Measurements from ENCODE around the gene SPATA31D3. TPM values are rescaled to one million over a fixed set of nuclear protein-coding genes. Genes with fewer than 3 reads are reported as not detected.
"Not testable (repeated sequence)": the region's sequence is repeated elsewhere in the genome, so short reads cannot be mapped to it uniquely, and the experiment has no call there.

Gene SPATA31D3
- total RNA-seq, 1 donor from 2014 or later, result not detected

DNA sequence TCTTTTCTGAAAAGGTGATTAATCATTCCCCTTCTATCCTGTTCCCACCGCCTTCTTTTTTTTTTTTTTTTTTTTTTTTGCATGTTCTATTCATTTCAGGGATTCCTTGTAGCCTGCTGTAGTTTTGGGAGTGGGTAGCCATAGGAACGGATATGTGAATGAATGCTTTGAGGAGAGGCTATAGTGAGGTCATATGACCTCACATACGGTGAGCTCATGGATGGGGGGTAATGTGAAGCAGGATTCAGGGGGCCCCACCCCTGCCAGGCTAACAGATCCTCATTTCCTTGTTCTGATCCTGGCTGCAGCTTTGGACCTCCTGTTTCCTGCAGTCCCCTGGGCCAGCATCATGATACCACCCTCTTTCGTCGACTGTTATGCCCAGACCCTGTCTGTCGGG is 13.2 kb upstream of the SPATA31D3 start:
- not testable (repeated sequence) for H3K27ac Mint-ChIP-seq (ENCODE audit: unreplicated experiment); H3K27me3 Mint-ChIP-seq (ENCODE audit: unreplicated experiment); H3K9me3 Mint-ChIP-seq (ENCODE audit: unreplicated experiment); DNase-seq (ENCODE audit: low spot score); H3K36me3 Mint-ChIP-seq (ENCODE audit: low read depth, unreplicated experiment); H3K4me1 Mint-ChIP-seq (ENCODE audit: unreplicated experiment); H3K4me3 Mint-ChIP-seq (ENCODE audit: unreplicated experiment)

DNA sequence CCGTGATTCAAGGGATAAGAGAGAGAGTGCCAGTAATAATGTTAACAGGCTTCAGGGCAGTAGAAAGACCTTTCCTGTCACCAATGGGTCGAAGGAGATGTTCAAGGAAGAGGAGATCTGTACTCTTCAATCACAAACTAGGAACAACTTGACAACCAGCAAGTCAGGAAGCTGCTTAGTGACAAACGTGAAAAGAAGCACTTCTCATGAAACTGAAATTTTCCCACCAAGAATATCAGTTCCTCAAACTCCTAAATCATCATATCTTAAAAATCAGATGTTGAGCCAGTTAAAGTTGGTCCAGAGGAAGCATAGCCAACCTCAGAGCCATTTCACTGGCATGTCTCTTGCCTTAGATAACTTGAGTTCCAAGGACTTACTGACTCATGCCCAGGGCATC is 9.8 kb upstream of the SPATA31D3 start:
- H3K27me3 Mint-ChIP-seq (ENCODE audit: unreplicated experiment); H3K4me1 Mint-ChIP-seq (ENCODE audit: unreplicated experiment); DNase-seq (ENCODE audit: low spot score); H3K4me3 Mint-ChIP-seq (ENCODE audit: unreplicated experiment); H3K36me3 Mint-ChIP-seq (ENCODE audit: low read depth, unreplicated experiment); H3K27ac Mint-ChIP-seq (ENCODE audit: unreplicated experiment); H3K9me3 Mint-ChIP-seq (ENCODE audit: unreplicated experiment): not testable (repeated sequence)

DNA sequence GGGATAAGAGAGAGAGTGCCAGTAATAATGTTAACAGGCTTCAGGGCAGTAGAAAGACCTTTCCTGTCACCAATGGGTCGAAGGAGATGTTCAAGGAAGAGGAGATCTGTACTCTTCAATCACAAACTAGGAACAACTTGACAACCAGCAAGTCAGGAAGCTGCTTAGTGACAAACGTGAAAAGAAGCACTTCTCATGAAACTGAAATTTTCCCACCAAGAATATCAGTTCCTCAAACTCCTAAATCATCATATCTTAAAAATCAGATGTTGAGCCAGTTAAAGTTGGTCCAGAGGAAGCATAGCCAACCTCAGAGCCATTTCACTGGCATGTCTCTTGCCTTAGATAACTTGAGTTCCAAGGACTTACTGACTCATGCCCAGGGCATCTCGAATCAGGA is 5.3 kb downstream of the SPATA31D3 start:
- H3K4me3 Mint-ChIP-seq (ENCODE audit: unreplicated experiment); H3K9me3 Mint-ChIP-seq (ENCODE audit: unreplicated experiment); DNase-seq (ENCODE audit: low spot score); H3K4me1 Mint-ChIP-seq (ENCODE audit: unreplicated experiment); H3K36me3 Mint-ChIP-seq (ENCODE audit: low read depth, unreplicated experiment); H3K27me3 Mint-ChIP-seq (ENCODE audit: unreplicated experiment); H3K27ac Mint-ChIP-seq (ENCODE audit: unreplicated experiment): not testable (repeated sequence)

DNA sequence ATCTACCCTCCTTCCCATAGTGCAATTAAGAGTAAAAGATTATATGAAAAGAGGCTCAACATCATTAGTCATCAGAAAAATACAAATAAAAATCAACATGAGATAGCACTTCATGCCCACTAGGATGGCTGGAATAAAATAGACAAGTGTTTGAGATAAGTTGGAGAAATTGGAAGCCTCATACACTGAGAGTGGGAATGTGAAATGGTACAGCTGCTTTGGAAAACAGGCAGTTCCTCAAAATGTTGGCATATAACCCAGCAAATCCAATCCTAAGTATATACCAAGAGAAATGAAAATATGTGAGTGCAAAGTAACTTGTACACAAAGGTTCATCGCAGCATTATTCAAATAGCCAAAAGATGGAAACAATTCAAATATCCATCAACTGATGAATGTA is 9.8 kb downstream of the SPATA31D3 start:
- no peak for DNase-seq (ENCODE audit: low spot score)
- Mint-ChIP-seq H3K4me1 (ENCODE audit: unreplicated experiment) (no peaks in the 10 kb centered on the region), H3K4me3 (ENCODE audit: unreplicated experiment) (no peak overlapping the region), H3K27me3 (ENCODE audit: unreplicated experiment) (peaks cover 2% of the 10 kb centered on the region), H3K36me3 (ENCODE audit: low read depth, unreplicated experiment) (peaks cover 10% of the 10 kb centered on the region), H3K9me3 (ENCODE audit: unreplicated experiment) (peaks cover 12% of the 10 kb centered on the region), H3K27ac (ENCODE audit: unreplicated experiment) (no peak overlapping the region)
- TF ChIP-seq, protein P1, sequence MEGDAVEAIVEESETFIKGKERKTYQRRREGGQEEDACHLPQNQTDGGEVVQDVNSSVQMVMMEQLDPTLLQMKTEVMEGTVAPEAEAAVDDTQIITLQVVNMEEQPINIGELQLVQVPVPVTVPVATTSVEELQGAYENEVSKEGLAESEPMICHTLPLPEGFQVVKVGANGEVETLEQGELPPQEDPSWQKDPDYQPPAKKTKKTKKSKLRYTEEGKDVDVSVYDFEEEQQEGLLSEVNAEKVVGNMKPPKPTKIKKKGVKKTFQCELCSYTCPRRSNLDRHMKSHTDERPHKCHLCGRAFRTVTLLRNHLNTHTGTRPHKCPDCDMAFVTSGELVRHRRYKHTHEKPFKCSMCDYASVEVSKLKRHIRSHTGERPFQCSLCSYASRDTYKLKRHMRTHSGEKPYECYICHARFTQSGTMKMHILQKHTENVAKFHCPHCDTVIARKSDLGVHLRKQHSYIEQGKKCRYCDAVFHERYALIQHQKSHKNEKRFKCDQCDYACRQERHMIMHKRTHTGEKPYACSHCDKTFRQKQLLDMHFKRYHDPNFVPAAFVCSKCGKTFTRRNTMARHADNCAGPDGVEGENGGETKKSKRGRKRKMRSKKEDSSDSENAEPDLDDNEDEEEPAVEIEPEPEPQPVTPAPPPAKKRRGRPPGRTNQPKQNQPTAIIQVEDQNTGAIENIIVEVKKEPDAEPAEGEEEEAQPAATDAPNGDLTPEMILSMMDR (IDR thresholded peaks at IDR 0.05; ENCODE audit: unreplicated experiment), result no peak

DNA sequence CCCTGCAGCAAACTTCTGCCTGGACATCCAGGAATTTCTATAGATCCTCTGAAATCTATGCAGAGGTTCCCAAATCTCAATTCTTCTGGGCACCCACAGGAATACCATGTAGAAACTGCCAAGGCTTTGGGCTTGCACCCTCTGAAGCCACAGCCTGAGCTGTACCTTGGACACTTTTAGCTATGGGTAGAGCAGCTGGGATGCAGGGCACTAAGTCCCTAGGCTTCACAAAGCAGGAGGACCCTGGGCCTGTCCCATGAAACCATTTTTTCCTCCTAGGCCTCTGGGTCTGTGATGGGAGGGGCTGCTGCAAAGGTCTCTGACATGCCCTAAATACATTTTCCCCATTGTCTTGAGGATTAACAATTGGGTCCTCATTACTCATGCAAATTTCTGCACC is 12.3 kb downstream of the SPATA31D3 start:
- no peak overlapping the region for H3K4me3 Mint-ChIP-seq (ENCODE audit: unreplicated experiment)
- H3K9me3 Mint-ChIP-seq (ENCODE audit: unreplicated experiment), result peaks cover 12% of the 10 kb centered on the region
- H3K27me3 Mint-ChIP-seq (ENCODE audit: unreplicated experiment), result peaks cover 4% of the 10 kb centered on the region
- H3K4me1 Mint-ChIP-seq (ENCODE audit: unreplicated experiment), result no peaks in the 10 kb centered on the region
- H3K27ac Mint-ChIP-seq (ENCODE audit: unreplicated experiment), result no peak overlapping the region
- DNase-seq (ENCODE audit: low spot score), result no peak
- H3K36me3 Mint-ChIP-seq (ENCODE audit: low read depth, unreplicated experiment), result peaks cover 10% of the 10 kb centered on the region
- TF ChIP-seq, protein P1 (IDR thresholded peaks at IDR 0.05; ENCODE audit: unreplicated experiment), result no peak

DNA sequence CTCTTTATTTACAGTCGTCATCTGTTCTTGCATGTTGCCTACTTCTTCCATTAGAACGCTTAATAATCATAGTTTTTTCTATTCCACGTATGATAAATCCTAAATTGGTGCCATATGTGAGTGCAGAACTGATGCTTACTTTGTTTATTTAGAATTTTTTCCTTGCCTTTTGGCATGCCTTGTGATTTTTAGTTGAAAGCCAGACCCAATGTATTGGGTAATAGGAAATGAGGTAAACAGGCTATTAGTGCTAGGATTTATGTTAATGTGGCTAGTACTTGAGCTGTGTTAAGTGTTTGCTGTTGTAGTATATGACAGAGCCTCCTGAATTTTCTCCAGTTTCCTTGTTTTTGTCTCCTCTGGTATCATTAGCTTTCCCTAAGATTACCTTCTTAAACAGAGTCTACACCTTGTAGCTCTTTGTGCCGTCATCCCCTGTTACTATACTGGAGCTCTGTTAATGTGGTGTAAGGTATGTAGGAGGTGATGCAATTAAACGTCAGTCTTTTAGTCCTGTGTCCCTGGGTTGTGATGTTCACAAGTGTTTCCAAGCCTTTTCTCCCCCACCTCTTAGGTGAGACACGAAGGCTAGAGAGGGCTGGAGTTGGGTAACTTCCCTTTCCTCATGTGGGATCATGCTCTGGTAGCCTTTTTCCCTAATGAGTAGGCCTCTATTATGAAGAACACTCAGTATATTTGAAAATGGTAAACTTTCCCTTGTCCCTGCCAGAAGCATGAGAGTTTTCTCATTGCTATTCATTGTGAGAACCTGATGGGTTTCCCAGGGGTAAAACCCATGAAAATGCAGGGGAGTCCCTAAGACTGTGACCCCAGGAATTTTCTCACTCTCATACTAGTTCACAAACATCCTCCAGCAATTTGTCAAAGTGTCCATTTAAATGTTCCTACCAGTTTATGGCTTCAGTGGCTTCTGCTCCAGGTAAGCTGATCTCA is 21.2 kb downstream of the SPATA31D3 start:
- Mint-ChIP-seq H3K27ac (ENCODE audit: unreplicated experiment) (no peak overlapping the region), H3K4me1 (ENCODE audit: unreplicated experiment) (no peaks in the 10 kb centered on the region), H3K36me3 (ENCODE audit: low read depth, unreplicated experiment) (no peaks in the 10 kb centered on the region), H3K27me3 (ENCODE audit: unreplicated experiment) (no peaks in the 10 kb centered on the region), H3K9me3 (ENCODE audit: unreplicated experiment) (no peaks in the 10 kb centered on the region), H3K4me3 (ENCODE audit: unreplicated experiment) (no peak overlapping the region)
- TF ChIP-seq, protein P1 (IDR thresholded peaks at IDR 0.05; ENCODE audit: unreplicated experiment), result no peak
- DNase-seq (ENCODE audit: low spot score), result no peak
